Measurements from ENCODE around the gene CR2. TPM values are rescaled to one million over a fixed set of nuclear protein-coding genes. Genes with fewer than 3 reads are reported as not detected.

Gene CR2
- total and polyA plus RNA-seq, 2 of the 4 experiments (the other 2 are of a cell fraction) = not detected

GRCh38 chr1:207458414-207458813, 4.3 kb downstream of the CR2 start:
- H2BK5ac ChIP-seq (ENCODE audit: low read depth, low read length, poor library complexity, severe bottlenecking) = no peak overlapping the region
- H3K14ac ChIP-seq (replicated peaks; ENCODE audit: low read depth, low read length) = no peak overlapping the region
- no peak overlapping the region for H2BK15ac ChIP-seq (ENCODE audit: low read depth, low read length)
- no peak overlapping the region for H2BK120ac ChIP-seq (ENCODE audit: low read depth, low read length)
- no peaks in the 10 kb centered on the region for H4K20me1 ChIP-seq (ENCODE audit: insufficient read depth, low read length)
- no peaks in the 10 kb centered on the region for H3K36me3 ChIP-seq (ENCODE audit: control insufficient read depth, insufficient read depth, low read length)
- no peak overlapping the region for H4K8ac ChIP-seq (ENCODE audit: low read depth in 2 of 2, low read length in 2 of 2)
- POLR2A ChIA-PET (ENCODE audit: unreplicated experiment) = no interaction called here
- H3K9me3 ChIP-seq (ENCODE audit: control insufficient read depth, insufficient read depth, low read length) = no peaks in the 10 kb centered on the region
- peaks cover 2% of the 10 kb centered on the region; the same call in 1 of the 2 replicates for H3K4me1 ChIP-seq (ENCODE audit: control insufficient read depth, insufficient read depth, low read length)
- CTCF ChIA-PET = no interaction called here
- TF ChIP-seq NFE2L2 (IDR thresholded peaks at IDR 0.05; ENCODE audit: low read depth, low read length) = no peak
- no peak for TF ChIP-seq ELK1 (IDR thresholded peaks at IDR 0.05; ENCODE audit: borderline replicate concordance, low read depth, low read length)
- no peak for TF ChIP-seq CEBPB (IDR thresholded peaks at IDR 0.05; ENCODE audit: low read depth, low read length)
- TF ChIP-seq RCOR1 (IDR thresholded peaks at IDR 0.05; ENCODE audit: insufficient replicate concordance, low read length) = no peak
- no peak for TF ChIP-seq MXI1 (IDR thresholded peaks at IDR 0.05; ENCODE audit: borderline replicate concordance, low read depth, low read length)
- no peak for TF ChIP-seq SMC3 (IDR thresholded peaks at IDR 0.05; ENCODE audit: low read depth, low read length)
- no peak for TF ChIP-seq MAFK (IDR thresholded peaks at IDR 0.05; ENCODE audit: low read depth, low read length)
- no peak for TF ChIP-seq RAD21 (IDR thresholded peaks at IDR 0.05; ENCODE audit: low read length)
- no peaks in the 10 kb centered on the region for H3K9me1 ChIP-seq (ENCODE audit: insufficient read depth, low read length)
- H4K5ac ChIP-seq (ENCODE audit: low read depth, low read length) = no peak overlapping the region
- no peak overlapping the region for H3K27ac ChIP-seq (ENCODE audit: insufficient read depth, low read length)
- ATAC-seq (ENCODE audit: low read depth) (no peak), DNase-seq (no peak)
- dilution Hi-C loops (cut with HindIII; ENCODE audit: low sequenced_read_pairs, unreplicated experiment) = no loop called here
- H2AFZ ChIP-seq (replicated peaks; ENCODE audit: low read length, poor library complexity) = no peak overlapping the region
- no peak overlapping the region for H2BK20ac ChIP-seq (ENCODE audit: low read depth, low read length)
- H4K91ac ChIP-seq (ENCODE audit: insufficient read depth, low read depth, low read length) = no peak overlapping the region
- H3K79me1 ChIP-seq (ENCODE audit: low read depth in 1 of 2, low read length in 2 of 2) = no peaks in the 10 kb centered on the region
- no peak overlapping the region for H3K4me3 ChIP-seq (ENCODE audit: insufficient read depth, low read depth, low read length)
- in situ Hi-C loops (cut with MboI; ENCODE audit: low sequenced_read_pairs) = no loop called here
- no peak overlapping the region for H3K56ac ChIP-seq (ENCODE audit: extremely low read depth, insufficient read depth, low read length)
- WGBS, 2 experiments (ENCODE audit: extremely low coverage in 2 of 2, insufficient read length in 1 of 2) = no CpG with 5 or more reads among the region's 1 CpG
- H3K18ac ChIP-seq (ENCODE audit: low read depth, low read length) = no peak overlapping the region
- no peak overlapping the region for H3K23ac ChIP-seq (ENCODE audit: low read depth, low read length)
- H2AK9ac ChIP-seq (replicated peaks; ENCODE audit: low read depth, low read length, poor library complexity) = no peak overlapping the region
- H3K4me2 ChIP-seq (ENCODE audit: low read depth, low read length) = no peak overlapping the region
- H3K4ac ChIP-seq (ENCODE audit: low read depth, low read length) = no peak overlapping the region
- no peak overlapping the region for H2AK5ac ChIP-seq (ENCODE audit: low read depth, low read length)
- peaks cover 21% of the 10 kb centered on the region for H3K27me3 ChIP-seq (ENCODE audit: control insufficient read depth, insufficient read depth, low read length)
- H3K9ac ChIP-seq (ENCODE audit: low read depth, low read length) = no peak overlapping the region
- intact Hi-C loops (cut with micrococcal nuclease) = no loop called here
- BruUV-seq (replicated peaks) = no TSS peak

Measured in IMR-90 (cell line).